SK-N-SH treated with all-trans-retinoic acid at 6 μM for 48 hours (cell line): Measurements from ENCODE around the gene HOXA13.

Source experiments
- ARNTL ChIP-seq: fragments of 450-650 bp; formaldehyde crosslinking; IDR thresholded peaks from 2 replicates; pipeline ENCODE4 v1.5.0; 2020; ENCODE audit warnings: low read depth, mild to moderate bottlenecking, moderate library complexity, borderline replicate concordance
- CREB5 ChIP-seq: fragments of 250-450 bp; sonication (Bioruptor Pico); IDR thresholded peaks from 2 replicates; pipeline ENCODE4 v1.5.1; 2020; ENCODE audit warnings: low read depth, mild to moderate bottlenecking, moderate library complexity
- ESRRG ChIP-seq: fragments of 250-450 bp; sonication (Bioruptor Pico); IDR thresholded peaks from 2 replicates; pipeline ENCODE4 v1.6.1; 2021; ENCODE audit warnings: mild to moderate bottlenecking
- OSR1 ChIP-seq: fragments of 250-450 bp; sonication (Bioruptor Pico); IDR thresholded peaks from 2 replicates; pipeline ENCODE4 v1.8.0; 2022; ENCODE audit warnings: moderate library complexity, mild to moderate bottlenecking, inconsistent platforms
- PATZ1 ChIP-seq: fragments of 250-450 bp; sonication (Bioruptor Pico); IDR thresholded peaks from 2 replicates; pipeline ENCODE4 v1.8.0; 2020; ENCODE audit warnings: mild to moderate bottlenecking, moderate library complexity, borderline replicate concordance
- POU6F1 ChIP-seq: fragments of 250-450 bp; sonication (Bioruptor Pico); IDR thresholded peaks from 2 replicates; pipeline ENCODE4 v1.8.0; 2021; ENCODE audit warnings: low read depth, mild to moderate bottlenecking, moderate library complexity, borderline replicate concordance
- RARB ChIP-seq: fragments of 250-450 bp; sonication (Bioruptor Pico); IDR thresholded peaks from 2 replicates; pipeline ENCODE4 v1.8.0; 2021; ENCODE audit warnings: mild to moderate bottlenecking, moderate library complexity
- TCF4 ChIP-seq: fragments of 250-450 bp; sonication (Bioruptor Pico); IDR thresholded peaks from 2 replicates; pipeline ENCODE4 v1.8.0; 2021; ENCODE audit warnings: mild to moderate bottlenecking, moderate library complexity, borderline replicate concordance
- TOX ChIP-seq: fragments of 250-450 bp; sonication (Bioruptor Pico); IDR thresholded peaks from 2 replicates; pipeline ENCODE4 v1.8.0; 2021; ENCODE audit warnings: mild to moderate bottlenecking, moderate library complexity, borderline replicate concordance
- TSHZ2 ChIP-seq: fragments of 250-450 bp; sonication (Bioruptor Pico); IDR thresholded peaks from 2 replicates; pipeline ENCODE4 v1.5.0; 2020; ENCODE audit warnings: mild to moderate bottlenecking, moderate library complexity
- ZFP3 ChIP-seq: fragments of 250-450 bp; sonication (Bioruptor Pico); IDR thresholded peaks from 2 replicates; pipeline ENCODE4 v1.5.0; 2020; ENCODE audit warnings: mild to moderate bottlenecking, moderate library complexity
- ZNF565 ChIP-seq: fragments of 450-650 bp; formaldehyde crosslinking; conservative IDR thresholded peaks from 2 replicates; pipeline ENCODE4 v1.5.0; 2020; ENCODE audit warnings: low read depth, mild to moderate bottlenecking, moderate library complexity
- ZNF70 ChIP-seq: fragments of 450-650 bp; formaldehyde crosslinking; IDR thresholded peaks from 2 replicates; pipeline ENCODE4 v1.5.0; 2020; ENCODE audit warnings: mild to moderate bottlenecking, moderate library complexity
- ZNF8 ChIP-seq: fragments of 450-650 bp; formaldehyde crosslinking; IDR thresholded peaks from 2 replicates; pipeline ENCODE4 v1.5.0; 2020; ENCODE audit warnings: mild to moderate bottlenecking, moderate library complexity

- no peak for TF ChIP-seq ARNTL (CRISPR knock-in tag)
- TF ChIP-seq POU6F1: no peak
- no peak for TF ChIP-seq TCF4 (CRISPR knock-in tag)
- no peak for TF ChIP-seq ZFP3
- no peak for TF ChIP-seq ZNF8 (CRISPR knock-in tag)
- no peak for TF ChIP-seq TOX (CRISPR knock-in tag)
- TF ChIP-seq ZNF565: no peak
- no peak for TF ChIP-seq ZNF70
- no peak for TF ChIP-seq ESRRG (CRISPR knock-in tag)
- TF ChIP-seq RARB (CRISPR knock-in tag): no peak
- TF ChIP-seq PATZ1 (CRISPR knock-in tag): no peak
- TF ChIP-seq TSHZ2 (CRISPR knock-in tag): no peak
- TF ChIP-seq CREB5 (CRISPR knock-in tag): no peak
- TF ChIP-seq OSR1 (CRISPR knock-in tag): no peak
Observed at GRCh38 chr7:27155816-27156507, 43.9 kb downstream of the HOXA13 start.
